ENCODE results near the gene TAT.

DNA sequence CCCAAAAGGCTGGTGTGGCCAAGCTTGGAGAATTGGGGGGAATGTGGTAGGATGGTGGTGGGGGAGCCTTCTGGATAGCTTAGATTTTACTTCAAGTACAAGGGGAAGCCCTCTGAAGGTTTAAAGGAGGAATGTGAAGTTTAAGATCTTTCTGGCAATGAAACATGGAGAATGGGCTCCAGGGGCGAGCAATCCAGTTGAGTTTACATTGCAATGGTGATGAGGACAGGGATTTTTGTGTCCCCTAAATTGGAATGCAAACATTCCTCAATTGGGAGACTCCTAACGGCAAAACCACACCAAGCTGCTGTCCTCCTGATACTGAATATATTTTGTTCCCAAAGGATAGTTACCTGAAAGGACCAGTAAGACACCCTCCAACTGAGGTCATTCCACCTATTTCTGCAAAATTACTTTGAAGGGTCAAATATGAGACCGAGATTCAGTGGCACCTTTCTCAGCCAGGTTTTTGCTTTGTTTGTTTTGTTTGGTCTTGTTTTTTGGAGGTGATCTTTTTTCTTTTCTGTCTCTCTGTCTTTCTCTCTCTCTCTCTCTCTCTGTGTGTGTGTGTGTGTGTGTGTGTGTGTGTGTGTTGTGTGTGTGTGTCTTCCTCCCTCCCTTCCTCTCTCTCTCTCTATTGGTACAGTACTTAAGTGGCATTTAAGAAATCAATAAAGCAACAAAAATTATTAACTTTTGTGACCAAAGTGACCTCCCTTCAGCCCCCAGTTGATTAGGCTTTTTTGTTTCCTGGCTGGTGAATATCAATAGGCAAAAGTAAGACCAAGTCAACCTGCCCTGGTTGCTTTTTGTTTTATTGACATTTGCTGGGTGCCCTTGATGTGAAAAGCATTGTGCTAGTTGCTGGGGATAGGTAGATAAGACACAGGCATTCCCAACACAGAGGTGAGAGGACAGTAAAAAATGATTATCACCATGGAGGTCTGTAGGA, 16.4 kb upstream of the TAT start:
- TF ChIP-seq EP300 (IDR thresholded peaks at IDR 0.05) (no peak), POLR2A (IDR thresholded peaks at IDR 0.05) (no peak)
- TF ChIP-seq, protein P1, sequence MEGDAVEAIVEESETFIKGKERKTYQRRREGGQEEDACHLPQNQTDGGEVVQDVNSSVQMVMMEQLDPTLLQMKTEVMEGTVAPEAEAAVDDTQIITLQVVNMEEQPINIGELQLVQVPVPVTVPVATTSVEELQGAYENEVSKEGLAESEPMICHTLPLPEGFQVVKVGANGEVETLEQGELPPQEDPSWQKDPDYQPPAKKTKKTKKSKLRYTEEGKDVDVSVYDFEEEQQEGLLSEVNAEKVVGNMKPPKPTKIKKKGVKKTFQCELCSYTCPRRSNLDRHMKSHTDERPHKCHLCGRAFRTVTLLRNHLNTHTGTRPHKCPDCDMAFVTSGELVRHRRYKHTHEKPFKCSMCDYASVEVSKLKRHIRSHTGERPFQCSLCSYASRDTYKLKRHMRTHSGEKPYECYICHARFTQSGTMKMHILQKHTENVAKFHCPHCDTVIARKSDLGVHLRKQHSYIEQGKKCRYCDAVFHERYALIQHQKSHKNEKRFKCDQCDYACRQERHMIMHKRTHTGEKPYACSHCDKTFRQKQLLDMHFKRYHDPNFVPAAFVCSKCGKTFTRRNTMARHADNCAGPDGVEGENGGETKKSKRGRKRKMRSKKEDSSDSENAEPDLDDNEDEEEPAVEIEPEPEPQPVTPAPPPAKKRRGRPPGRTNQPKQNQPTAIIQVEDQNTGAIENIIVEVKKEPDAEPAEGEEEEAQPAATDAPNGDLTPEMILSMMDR (IDR thresholded peaks at IDR 0.05): no peak
